Esophagus muscularis mucosa (tissue), 3 donors: ENCODE data around the gene RYR2.

Experiments used
- CTCF ChIP-seq, 3 experiments: fragments of 200-600 bp in 2 of 3; fragments of 450-650 bp in 1 of 3; sonication (generic) in 2 of 3; IDR thresholded peaks; one replicate each; pipeline ENCODE4 v1.5.1; 2017 to 2019; ENCODE audit warnings: antibody characterized with exemption in 3 of 3, mild to moderate bottlenecking in 2 of 3, moderate library complexity in 1 of 3
- POLR2AphosphoS5 ChIP-seq, 2 donors: sonication (generic); formaldehyde crosslinking; IDR thresholded peaks; one replicate each; pipeline ENCODE4 v1.6.1; 2017; ENCODE audit warnings: antibody characterized with exemption in 2 of 2

DNA sequence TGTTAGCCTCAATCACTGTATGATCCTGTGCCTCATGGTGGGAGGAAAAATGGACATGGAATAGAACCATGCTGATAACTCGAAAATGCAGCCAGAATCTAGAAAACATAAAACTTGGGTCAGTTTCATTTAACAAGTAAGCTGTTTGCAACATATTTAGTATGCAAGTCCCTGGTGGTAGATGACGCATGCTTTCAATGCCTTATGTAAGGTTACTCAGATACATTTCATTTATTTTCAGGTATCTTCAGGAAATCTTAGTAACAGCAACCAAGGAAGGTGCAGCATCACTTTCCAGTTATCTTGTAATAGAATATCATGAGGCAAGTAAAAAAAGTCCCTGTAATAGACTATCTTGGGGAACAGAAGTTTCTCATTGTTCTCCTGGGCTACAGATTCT, 92.9 kb downstream of the RYR2 start:
- TF ChIP-seq CTCF (IDR thresholded peaks at IDR 0.05) (no peak), POLR2AphosphoS5 (IDR thresholded peaks at IDR 0.05) (no peak)
